Muscle of back (tissue), 11 donors: ENCODE data around the gene KBTBD12. TPM values are rescaled to one million over a fixed set of nuclear protein-coding genes. Genes with fewer than 3 reads are reported as not detected.

Source experiments
- DNase-seq, 3 donors: peaks; one replicate each; pipeline versions ENCODE4 v3.0.0 to v3.0.0-alpha.2; 2013
- polyA plus RNA-seq, 10 donors: library from polyadenylated mRNA; unstranded; fragments of 120-200 nt; gene quantifications; one replicate each; pipeline ENCODE4 v1.2.1, GENCODE V29; 2013; ENCODE audit not compliant: insufficient read length in 10 of 10

KBTBD12 gene
- polyA plus RNA-seq, 10 donors: 5.6 to 26.3 (median 17.4) TPM

- DNase-seq: no peak
Observed at GRCh38 chr3:127984241-127984975, 69.4 kb downstream of the KBTBD12 start.

- no peak for DNase-seq
Observed at GRCh38 chr3:127985216-127985615, 70.2 kb downstream of the KBTBD12 start.

- DNase-seq: no peak
Observed at GRCh38 chr3:127985655-127986225, 70.7 kb downstream of the KBTBD12 start.

GRCh38 chr3:127986803-127987202, 71.8 kb downstream of the KBTBD12 start:
- DNase-seq: no peak

- no peak for DNase-seq
Observed at GRCh38 chr3:127987309-127987995, 72.4 kb downstream of the KBTBD12 start.

GRCh38 chr3:127988770-127989557, 73.9 kb downstream of the KBTBD12 start:
- DNase-seq: no peak

- DNase-seq: no peak
Observed at GRCh38 chr3:127990051-127990450, 75.0 kb downstream of the KBTBD12 start.

GRCh38 chr3:127990461-127990860, 75.4 kb downstream of the KBTBD12 start:
- DNase-seq: no peak

GRCh38 chr3:127991251-127991650, 76.2 kb downstream of the KBTBD12 start:
- no peak for DNase-seq

- DNase-seq: no peak
Observed at GRCh38 chr3:127991681-127992080, 76.6 kb downstream of the KBTBD12 start.

GRCh38 chr3:127992127-127992526, 77.1 kb downstream of the KBTBD12 start:
- DNase-seq: no peak

- no peak for DNase-seq
Observed at GRCh38 chr3:127994011-127994410, 79.0 kb downstream of the KBTBD12 start.

GRCh38 chr3:127997016-127997415, 82.0 kb downstream of the KBTBD12 start:
- DNase-seq: no peak

- peak in 1 of 3 donors; percentile 23 for DNase-seq
Observed at GRCh38 chr3:127997961-127998360, 82.9 kb downstream of the KBTBD12 start.

- DNase-seq: no peak
Observed at GRCh38 chr3:127998596-127998995, 83.6 kb downstream of the KBTBD12 start.

GRCh38 chr3:127999509-128000106, 84.6 kb downstream of the KBTBD12 start:
- no peak for DNase-seq

- DNase-seq: no peak
Observed at GRCh38 chr3:128001576-128001975, 86.5 kb downstream of the KBTBD12 start.

- DNase-seq: no peak
Observed at GRCh38 chr3:128004661-128005060, 89.6 kb downstream of the KBTBD12 start.

- DNase-seq: no peak
Observed at GRCh38 chr3:128006061-128007032, 91.3 kb downstream of the KBTBD12 start.

- DNase-seq: no peak
Observed at GRCh38 chr3:128007033-128007424, 92.0 kb downstream of the KBTBD12 start.
